Transverse colon (tissue), 4 donors: ENCODE measurements around the gene C1orf21. TPM values are rescaled to one million over a fixed set of nuclear protein-coding genes. Genes with fewer than 3 reads are reported as not detected.
"Not testable (repeated sequence)": the region's sequence is repeated elsewhere in the genome, so short reads cannot be mapped to it uniquely, and the experiment has no call there.

Source experiments
- DNase-seq: peaks from one replicate; pipeline ENCODE4 v3.0.0-alpha.2; 2019
- H3K27ac ChIP-seq, 4 donors: fragments of 200-600 bp; sonication (generic); 2 replicates each; pipeline ENCODE4 v1.5.1; 2016 to 2018; ENCODE audit warnings: inconsistent platforms in 4 of 4
- H3K27me3 ChIP-seq: fragments of 200-600 bp; sonication (generic); 2 replicates; pipeline ENCODE4 v1.5.1; 2017; ENCODE audit warnings: inconsistent platforms
- H3K36me3 ChIP-seq, 4 donors: fragments of 200-600 bp; sonication (generic); 2 replicates each; pipeline ENCODE4 v1.5.1; 2017 to 2019; ENCODE audit warnings: inconsistent platforms in 4 of 4
- H3K4me1 ChIP-seq, 4 donors: fragments of 200-600 bp; sonication (generic); 2 replicates each; pipeline ENCODE4 v1.5.1; 2017 to 2020; ENCODE audit warnings: inconsistent platforms in 4 of 4
- H3K4me3 ChIP-seq, 4 donors: fragments of 200-600 bp; sonication (generic); 1 replicate in 1 of 4; 2 replicates in 3 of 4; pipeline versions ENCODE4 v1.5.1 to v1.6.1; 2017 to 2019; ENCODE audit warnings: inconsistent platforms in 4 of 4
- H3K9me3 ChIP-seq, 2 donors: fragments of 200-600 bp; sonication (generic); 2 replicates each; pipeline ENCODE4 v1.5.1; 2017 to 2019; ENCODE audit warnings: inconsistent platforms in 2 of 2
- EP300 ChIP-seq: sonication (generic); formaldehyde crosslinking; IDR thresholded peaks from one replicate; pipeline ENCODE4 v1.6.1; 2017; ENCODE audit warnings: antibody characterized with exemption, low read depth
- POLR2A ChIP-seq: fragments of 450-650 bp; IDR thresholded peaks from one replicate; pipeline ENCODE4 v1.6.1; 2016; ENCODE audit warnings: antibody characterized with exemption, mild to moderate bottlenecking, moderate library complexity
- POLR2AphosphoS5 ChIP-seq, 3 donors: sonication (generic); formaldehyde crosslinking; IDR thresholded peaks; one replicate each; pipeline ENCODE4 v1.6.1; 2016; ENCODE audit warnings: antibody characterized with exemption in 3 of 3
- WGBS, 2 donors: methylation state at CpG; one replicate each; pipeline ENCODE4 v1.1.5; 2018; ENCODE audit warnings: low coverage in 1 of 2; 5-methylcytosine and 5-hydroxymethylcytosine counted together
- in situ Hi-C, 4 donors: fragments of 200-750 bp; cut with MboI; loops; one replicate each; pipeline versions ENCODE4 v1.15.0 to v1.15.1; 2017; ENCODE audit warnings: low sequenced_read_pairs in 3 of 4, low pct_ligation_motif_present in 1 of 4, low pct_unique_long_range_greater_than_20kb in 1 of 4
- intact Hi-C: fragments of 100-400 bp; cut with DNase I; formaldehyde crosslinking; loops from one replicate; pipeline ENCODE4 v1.15.1; 2023; ENCODE audit warnings: low total_unique reads
- total RNA-seq, 4 donors: library from RNA; depleted of rRNA; stranded (reverse); fragments of >200 nt; gene quantifications; one replicate each; pipeline ENCODE4 v1.1.0, GENCODE V29; 2016
- TF ChIP-seq, protein P1 (sequence below), 5 experiments: fragments of 200-600 bp in 3 of 5; fragments of 450-650 bp in 2 of 5; sonication (generic) in 3 of 5; IDR thresholded peaks; 1 replicate in 2 of 5; 2 replicates in 3 of 5; pipeline ENCODE4 v1.5.1; 2016 to 2017; ENCODE audit warnings: antibody characterized with exemption in 5 of 5, inconsistent platforms in 3 of 5, mild to moderate bottlenecking in 2 of 5, moderate library complexity in 1 of 5

Gene C1orf21, protein sequence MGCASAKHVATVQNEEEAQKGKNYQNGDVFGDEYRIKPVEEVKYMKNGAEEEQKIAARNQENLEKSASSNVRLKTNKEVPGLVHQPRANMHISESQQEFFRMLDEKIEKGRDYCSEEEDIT
- 10 to 100 TPM; 38.4 to 70.0 (median 62.4) TPM for total RNA-seq

DNA sequence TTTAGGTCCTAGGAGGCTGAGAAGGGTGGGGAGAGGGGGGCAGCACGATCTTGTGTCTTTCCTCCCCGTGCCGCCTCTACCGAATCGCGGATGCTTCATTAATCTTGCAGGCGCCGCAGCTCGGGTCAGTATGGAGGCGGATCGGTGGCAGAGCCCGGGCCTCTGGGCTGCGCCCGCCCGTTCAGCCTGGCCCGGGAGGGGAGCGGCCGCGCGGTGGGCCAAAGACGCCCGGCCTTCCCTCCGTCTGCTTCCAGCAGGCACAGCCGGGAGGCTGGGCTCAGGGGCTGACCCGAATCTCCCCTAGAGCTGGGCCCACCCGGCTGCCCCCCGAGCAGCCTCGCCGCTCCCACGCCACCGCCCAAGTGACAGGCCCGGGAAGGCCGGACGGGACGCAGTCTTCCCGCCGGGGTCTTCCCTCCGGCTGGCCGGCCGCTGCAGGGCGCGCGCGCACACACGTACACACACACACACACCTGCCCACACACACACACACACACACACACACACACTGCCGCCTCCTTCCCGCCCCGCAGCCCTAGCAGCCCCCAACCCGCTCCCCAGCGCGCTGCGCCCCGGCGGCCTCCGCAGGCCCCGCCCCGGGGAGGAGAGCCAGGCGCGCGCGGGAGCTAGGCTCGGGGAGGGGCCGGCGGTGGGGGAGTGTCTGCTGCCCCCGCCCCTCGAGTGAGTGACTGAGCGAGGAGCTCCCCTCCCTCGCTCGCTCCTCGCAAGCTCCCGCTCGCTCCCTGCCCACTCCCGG is at the start of gene C1orf21:
Gene C1orf21, plus strand, starts transcription at position 718 of the 757 bp plus-strand sequence. CDS start 90,481 bp downstream, outside the sequence.
- Histone ChIP-seq H3K36me3 (no peaks in the 10 kb centered on the region), H3K4me3 (peak within 1 kb of the TSS; percentile 67 to 93 (median 84)), H3K27ac (peak within 1 kb of the TSS; percentile 86 to 94 (median 90)), H3K9me3 (no peaks in the 10 kb centered on the region), H3K27me3 (no peaks in the 10 kb centered on the region), H3K4me1 (peaks cover 3 to 30% (median 11%) of the 10 kb centered on the region in 4 donors)
- in situ Hi-C loops (loop anchor here in 2 of 4 donors (25.0 kb wide), 2 partner anchors 176 to 276 kb away; no protein-coding TSS in a partner anchor), intact Hi-C loops (loop anchor here (5.0 to 10.0 kb wide), 2 partner anchors 178 to 276 kb away; no protein-coding TSS in a partner anchor)
- WGBS, 2 donors: 6% methylated on average over 25 of the region's 73 CpGs; no CpG with 5 or more reads in 1 of the 2 donors
- DNase-seq: peak; percentile 92
- TF ChIP-seq, protein P1, sequence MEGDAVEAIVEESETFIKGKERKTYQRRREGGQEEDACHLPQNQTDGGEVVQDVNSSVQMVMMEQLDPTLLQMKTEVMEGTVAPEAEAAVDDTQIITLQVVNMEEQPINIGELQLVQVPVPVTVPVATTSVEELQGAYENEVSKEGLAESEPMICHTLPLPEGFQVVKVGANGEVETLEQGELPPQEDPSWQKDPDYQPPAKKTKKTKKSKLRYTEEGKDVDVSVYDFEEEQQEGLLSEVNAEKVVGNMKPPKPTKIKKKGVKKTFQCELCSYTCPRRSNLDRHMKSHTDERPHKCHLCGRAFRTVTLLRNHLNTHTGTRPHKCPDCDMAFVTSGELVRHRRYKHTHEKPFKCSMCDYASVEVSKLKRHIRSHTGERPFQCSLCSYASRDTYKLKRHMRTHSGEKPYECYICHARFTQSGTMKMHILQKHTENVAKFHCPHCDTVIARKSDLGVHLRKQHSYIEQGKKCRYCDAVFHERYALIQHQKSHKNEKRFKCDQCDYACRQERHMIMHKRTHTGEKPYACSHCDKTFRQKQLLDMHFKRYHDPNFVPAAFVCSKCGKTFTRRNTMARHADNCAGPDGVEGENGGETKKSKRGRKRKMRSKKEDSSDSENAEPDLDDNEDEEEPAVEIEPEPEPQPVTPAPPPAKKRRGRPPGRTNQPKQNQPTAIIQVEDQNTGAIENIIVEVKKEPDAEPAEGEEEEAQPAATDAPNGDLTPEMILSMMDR (IDR thresholded peaks at IDR 0.05): no peak
- no peak for TF ChIP-seq EP300
- TF ChIP-seq POLR2AphosphoS5 (IDR thresholded peaks at IDR 0.05): peak in 1 of 3 donors; percentile 94
- TF ChIP-seq POLR2A: peak; percentile 87

DNA sequence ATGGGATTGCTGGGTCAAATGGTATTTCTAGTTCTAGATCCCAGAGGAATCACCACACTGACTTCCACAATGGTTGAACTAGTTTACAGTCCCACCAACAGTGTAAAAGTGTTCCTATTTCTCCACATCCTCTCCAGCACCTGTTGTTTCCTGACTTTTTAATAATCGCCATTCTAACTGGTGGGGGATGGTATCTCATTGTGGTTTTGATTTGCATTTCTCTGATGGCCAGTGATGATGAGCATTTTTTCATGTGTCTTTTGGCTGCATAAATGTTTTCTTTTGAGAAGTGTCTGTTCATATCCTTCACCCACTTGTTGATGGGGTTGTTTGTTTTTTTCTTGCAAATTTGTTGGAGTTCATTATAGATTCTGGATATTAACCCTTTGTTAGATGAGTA is 49.0 kb upstream of the C1orf21 start:
- H3K4me1 ChIP-seq, H3K36me3 ChIP-seq, H3K9me3 ChIP-seq, DNase-seq, H3K27ac ChIP-seq, intact Hi-C loops, H3K27me3 ChIP-seq, in situ Hi-C loops, H3K4me3 ChIP-seq: not testable (repeated sequence)
- 88% methylated on average over 1 of the region's 1 CpG; no CpG with 5 or more reads in 1 of the 2 donors for WGBS, 2 donors

DNA sequence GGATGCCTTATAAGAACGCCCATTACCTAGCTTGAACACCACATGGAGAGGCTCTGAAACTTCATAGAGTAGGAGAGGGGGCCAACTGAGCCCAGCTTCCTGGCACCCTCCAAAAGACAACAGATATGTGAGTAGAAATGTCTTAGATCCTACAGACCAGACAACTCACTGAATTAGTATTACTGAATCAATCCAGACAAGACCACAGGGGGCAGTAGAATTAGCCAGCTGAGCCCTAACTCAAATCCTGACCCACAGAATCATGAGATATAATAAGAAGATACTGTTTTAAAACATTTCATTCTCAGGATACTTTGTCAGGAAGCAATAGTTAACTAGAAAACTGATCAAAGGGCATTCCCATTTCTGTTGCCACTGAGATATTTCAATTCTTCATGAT is 45.8 kb upstream of the C1orf21 start:
- Histone ChIP-seq H3K4me3 (no peak overlapping the region), H3K9me3 (no peaks in the 10 kb centered on the region), H3K4me1 (no peaks in the 10 kb centered on the region), H3K27ac (no peak overlapping the region), H3K27me3 (no peaks in the 10 kb centered on the region), H3K36me3 (no peaks in the 10 kb centered on the region)
- no peak for DNase-seq
- intact Hi-C loops: no loop called here
- in situ Hi-C loops: no loop called here
- TF ChIP-seq, protein P1 (IDR thresholded peaks at IDR 0.05): no peak
- TF ChIP-seq POLR2A (no peak), POLR2AphosphoS5 (IDR thresholded peaks at IDR 0.05) (no peak), EP300 (no peak)
- 80% methylated on average over 1 of the region's 1 CpG; no CpG with 5 or more reads in 1 of the 2 donors for WGBS, 2 donors

DNA sequence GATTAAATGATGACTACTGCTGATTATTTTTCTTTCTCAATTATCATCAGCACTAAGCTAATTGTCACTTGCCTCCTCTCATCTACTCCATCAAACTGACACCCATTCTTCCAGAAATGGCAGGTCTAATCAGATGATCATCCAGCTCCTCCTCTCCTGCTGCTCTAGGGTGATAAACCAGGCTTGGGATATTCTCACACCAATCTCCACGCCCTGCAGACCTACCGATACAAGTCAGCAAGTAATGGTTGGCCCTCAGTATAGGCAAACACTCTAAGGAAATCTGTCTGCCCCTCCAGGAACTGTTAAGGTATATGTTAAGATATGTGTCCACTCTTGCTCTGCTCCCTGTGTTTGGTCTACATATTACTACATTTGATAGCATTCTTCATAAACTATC is 36.3 kb upstream of the C1orf21 start:
- intact Hi-C loops: no loop called here
- no peaks in the 10 kb centered on the region for H3K27me3 ChIP-seq
- WGBS, 2 donors: 80% methylated on average over 2 of the region's 2 CpGs; no CpG with 5 or more reads in 1 of the 2 donors
- H3K36me3 ChIP-seq: no peaks in the 10 kb centered on the region
- no peaks in the 10 kb centered on the region for H3K9me3 ChIP-seq
- TF ChIP-seq, protein P1 (IDR thresholded peaks at IDR 0.05): no peak
- TF ChIP-seq POLR2AphosphoS5 (IDR thresholded peaks at IDR 0.05) (no peak), POLR2A (no peak), EP300 (no peak)
- no peak overlapping the region for H3K4me3 ChIP-seq
- in situ Hi-C loops: no loop called here
- H3K27ac ChIP-seq: no peak overlapping the region
- no peak for DNase-seq
- no peaks in the 10 kb centered on the region for H3K4me1 ChIP-seq
